CD14-positive monocyte (primary cell): ENCODE results near the gene EXOC6B. TPM values are rescaled to one million over a fixed set of nuclear protein-coding genes. Genes with fewer than 3 reads are reported as not detected.

Experiments
- DNase-seq, 3 donors: peaks; one replicate each; pipeline ENCODE4 v3.0.0-alpha.2; 2011 to 2022
- H2AFZ ChIP-seq: 2 replicates; pipeline ENCODE4 v1.6.0; 2012; ENCODE audit warnings: mild to moderate bottlenecking, low read depth, low read length, inconsistent platforms; ENCODE audit not compliant: insufficient read depth, poor library complexity, severe bottlenecking
- H3K27ac ChIP-seq, 2 donors: 1 replicate in 1 of 2; 2 replicates in 1 of 2; pipeline ENCODE4 v1.5.1; 2012 to 2013; ENCODE audit warnings: low read length in 2 of 2, control low read depth in 1 of 2, inconsistent platforms in 1 of 2, low read depth in 1 of 2, mild to moderate bottlenecking in 1 of 2
- H3K27me3 ChIP-seq, 2 donors: one replicate each; pipeline versions ENCODE4 v1.6.0 to v1.6.1; 2011 to 2013; ENCODE audit warnings: low read length in 2 of 2; ENCODE audit not compliant: control insufficient read depth in 2 of 2, insufficient read depth in 2 of 2
- H3K36me3 ChIP-seq, 2 donors: replicated peaks in 1 of 2; 1 replicate in 1 of 2; 2 replicates in 1 of 2; pipeline versions ENCODE4 v1.5.1 to v1.6.1; 2012 to 2013; ENCODE audit warnings: low read length in 2 of 2, control low read depth in 1 of 2, inconsistent platforms in 1 of 2, mild to moderate bottlenecking in 1 of 2; ENCODE audit not compliant: insufficient read depth in 2 of 2, control insufficient read depth in 1 of 2
- H3K4me1 ChIP-seq, 2 donors: 1 replicate in 1 of 2; 2 replicates in 1 of 2; pipeline versions ENCODE4 v1.5.1 to v1.6.1; 2012 to 2013; ENCODE audit warnings: low read length in 2 of 2, control low read depth in 1 of 2, inconsistent platforms in 1 of 2, mild to moderate bottlenecking in 1 of 2, moderate library complexity in 1 of 2; ENCODE audit not compliant: insufficient read depth in 2 of 2, control insufficient read depth in 1 of 2
- H3K4me2 ChIP-seq: replicated peaks from 2 replicates; pipeline ENCODE3; 2012; ENCODE audit warnings: low read length, moderate library complexity, mild to moderate bottlenecking; ENCODE audit not compliant: poor library complexity, severe bottlenecking; ENCODE audit errors: extremely low read depth
- H3K4me3 ChIP-seq, 3 experiments: fragments of 200-600 bp in 1 of 3; sonication (generic) in 1 of 3; replicated peaks in 1 of 3; 1 replicate in 2 of 3; 2 replicates in 1 of 3; pipeline ENCODE4 v1.5.1; 2011 to 2013; ENCODE audit warnings: low read length in 3 of 3, mild to moderate bottlenecking in 3 of 3, control low read depth in 2 of 3, low read depth in 2 of 3, inconsistent platforms in 1 of 3, moderate library complexity in 1 of 3
- H3K79me2 ChIP-seq: 2 replicates; pipeline ENCODE4 v1.6.0; 2012; ENCODE audit warnings: mild to moderate bottlenecking, control low read depth, inconsistent platforms, low read length, moderate library complexity; ENCODE audit not compliant: insufficient read depth
- H3K9ac ChIP-seq: 2 replicates; pipeline ENCODE4 v1.6.0; 2017; ENCODE audit warnings: low read length, mild to moderate bottlenecking; ENCODE audit not compliant: insufficient read depth, poor library complexity, severe bottlenecking
- H3K9me3 ChIP-seq, 2 donors: replicated peaks in 1 of 2; 1 replicate in 1 of 2; 2 replicates in 1 of 2; pipeline versions ENCODE4 v1.5.1 to v1.6.1; 2012 to 2013; ENCODE audit warnings: low read length in 2 of 2, control low read depth in 1 of 2; ENCODE audit not compliant: control insufficient read depth in 1 of 2, insufficient read depth in 1 of 2
- H4K20me1 ChIP-seq: 2 replicates; pipeline ENCODE4 v1.6.0; 2012; ENCODE audit warnings: mild to moderate bottlenecking, low read length, control low read depth, moderate library complexity; ENCODE audit not compliant: insufficient read depth
- H3K27ac Mint-ChIP-seq, 7 donors: one replicate each; pipeline ENCODE4 v1.8.0; 2020; ENCODE audit warnings: mild to moderate bottlenecking in 7 of 7, mixed read lengths in 7 of 7, moderate library complexity in 6 of 7, inconsistent platforms in 2 of 7
- H3K27me3 Mint-ChIP-seq, 3 donors: one replicate each; pipeline ENCODE4 v1.8.0; 2021 to 2022; ENCODE audit warnings: low read depth in 3 of 3, mild to moderate bottlenecking in 3 of 3, mixed read lengths in 3 of 3, moderate library complexity in 3 of 3, inconsistent platforms in 1 of 3
- H3K36me3 Mint-ChIP-seq, 2 donors: one replicate each; pipeline ENCODE4 v1.8.0; 2020; ENCODE audit warnings: mixed read lengths in 2 of 2, inconsistent platforms in 1 of 2, mild to moderate bottlenecking in 1 of 2
- H3K4me1 Mint-ChIP-seq: one replicate; pipeline ENCODE4 v1.8.0; 2020; ENCODE audit warnings: mild to moderate bottlenecking, mixed read lengths
- H3K4me3 Mint-ChIP-seq, 2 donors: one replicate each; pipeline ENCODE4 v1.8.0; 2020; ENCODE audit warnings: mild to moderate bottlenecking in 2 of 2, mixed read lengths in 2 of 2, moderate library complexity in 1 of 2
- H3K9me3 Mint-ChIP-seq, 7 donors: one replicate each; pipeline ENCODE4 v1.8.0; 2020 to 2022; ENCODE audit warnings: mixed read lengths in 7 of 7, mild to moderate bottlenecking in 6 of 7, moderate library complexity in 6 of 7, inconsistent platforms in 2 of 7
- CTCF ChIP-seq: fragments of 200-600 bp; IDR thresholded peaks from one replicate; pipeline ENCODE4 v1.8.0; 2022; ENCODE audit warnings: antibody characterized with exemption, mild to moderate bottlenecking
- WGBS: methylation state at CpG from one replicate; pipeline ENCODE4 v1.1.5; 2013; ENCODE audit warnings: missing lambda C conversion rate; ENCODE audit not compliant: insufficient coverage; 5-methylcytosine and 5-hydroxymethylcytosine counted together
- intact Hi-C, 2 donors: fragments of 100-400 bp; cut with micrococcal nuclease; formaldehyde crosslinking; loops; one replicate each; pipeline versions ENCODE4 v1.15.0 to v1.15.1; 2023
- polyA plus RNA-seq, 3 donors: library from polyadenylated mRNA; depleted of rRNA in 1 of 3; unstranded in 2 of 3; stranded (reverse) in 1 of 3; fragments of 300-500 nt in 2 of 3; fragments of >200 nt in 1 of 3; fragmentation: Illumina TruSeq in 2 of 3; gene quantifications; 1 replicate in 2 of 3; 2 replicates in 1 of 3; pipeline ENCODE4 v1.2.3, GENCODE V29; 2012 to 2021

The EXOC6B gene
- polyA plus RNA-seq, 3 donors: 1.8 to 2.8 (median 2.1) TPM

- H3K27ac Mint-ChIP-seq: no peak overlapping the region
- Histone ChIP-seq H3K36me3 (no peaks in the 10 kb centered on the region), H3K27me3 (no peaks in the 10 kb centered on the region), H3K9ac (no peak overlapping the region), H2AFZ (no peak overlapping the region), H3K79me2 (no peaks in the 10 kb centered on the region), H3K4me2 (no peak overlapping the region), H3K4me3 (no peak overlapping the region), H4K20me1 (no peaks in the 10 kb centered on the region), H3K4me1 (no peaks in the 10 kb centered on the region), H3K27ac (no peak overlapping the region), H3K9me3 (peaks cover 7 to 14% of the 10 kb centered on the region in 2 donors)
- intact Hi-C loops: no loop called here
- H3K4me1 Mint-ChIP-seq: no peaks in the 10 kb centered on the region
- H3K36me3 Mint-ChIP-seq: peaks cover 0 to 3% of the 10 kb centered on the region in 2 donors
- WGBS: no CpG with 5 or more reads among the region's 1 CpG
- no peak for TF ChIP-seq CTCF
- H3K27me3 Mint-ChIP-seq: peaks cover 0 to 4% (median 4%) of the 10 kb centered on the region in 3 donors
- H3K4me3 Mint-ChIP-seq: no peak overlapping the region
- DNase-seq: no peak
- peaks cover 2 to 23% (median 18%) of the 10 kb centered on the region in 7 donors for H3K9me3 Mint-ChIP-seq
These were observed 66.1 kb downstream of the EXOC6B start for GRCh38 chr2:72759755-72760154.

GRCh38 chr2:72757177-72757775 lies 68.6 kb downstream of the EXOC6B start:
- Histone ChIP-seq H3K4me3 (no peak overlapping the region), H3K79me2 (no peaks in the 10 kb centered on the region), H3K27ac (no peak overlapping the region), H3K27me3 (no peaks in the 10 kb centered on the region), H3K4me1 (no peaks in the 10 kb centered on the region), H3K9ac (no peak overlapping the region), H2AFZ (no peak overlapping the region), H4K20me1 (no peaks in the 10 kb centered on the region), H3K9me3 (peaks cover 5 to 7% of the 10 kb centered on the region in 2 donors), H3K36me3 (no peaks in the 10 kb centered on the region), H3K4me2 (no peak overlapping the region)
- H3K27ac Mint-ChIP-seq: no peak overlapping the region
- no peak for DNase-seq
- H3K36me3 Mint-ChIP-seq: peaks cover 0 to 2% of the 10 kb centered on the region in 2 donors
- intact Hi-C loops: no loop called here
- H3K4me3 Mint-ChIP-seq: no peak overlapping the region
- peaks cover 0 to 12% (median 7%) of the 10 kb centered on the region in 7 donors for H3K9me3 Mint-ChIP-seq
- H3K27me3 Mint-ChIP-seq: peaks cover 0 to 4% (median 2%) of the 10 kb centered on the region in 3 donors
- no peaks in the 10 kb centered on the region for H3K4me1 Mint-ChIP-seq
- 92% methylated on average over 1 of the region's 3 CpGs for WGBS
- TF ChIP-seq CTCF: no peak
